ENCODE results near the gene MIF.

DNA sequence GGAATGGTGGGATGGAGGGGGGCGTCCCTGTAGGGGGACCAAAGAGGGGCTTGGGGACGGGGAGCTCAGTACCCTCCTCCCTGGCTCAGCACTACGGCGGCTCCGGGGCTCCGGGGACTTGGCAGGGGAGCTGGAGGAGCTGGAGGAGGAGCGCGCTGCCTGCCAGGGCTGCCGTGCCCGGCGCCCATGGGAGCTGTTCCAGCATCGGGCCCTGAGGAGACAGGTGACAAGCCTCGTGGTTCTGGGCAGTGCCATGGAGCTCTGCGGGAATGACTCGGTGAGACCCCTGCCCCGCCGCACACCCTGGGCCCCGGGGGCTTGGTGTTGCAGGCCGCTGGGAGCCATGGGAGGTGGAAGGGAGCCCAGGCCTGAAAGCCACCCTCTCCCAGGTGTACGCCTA lies 11.8 kb upstream of the MIF start:
- TF ChIP-seq POLR2A (IDR thresholded peaks at IDR 0.05): no peak
- TF ChIP-seq, protein P1, sequence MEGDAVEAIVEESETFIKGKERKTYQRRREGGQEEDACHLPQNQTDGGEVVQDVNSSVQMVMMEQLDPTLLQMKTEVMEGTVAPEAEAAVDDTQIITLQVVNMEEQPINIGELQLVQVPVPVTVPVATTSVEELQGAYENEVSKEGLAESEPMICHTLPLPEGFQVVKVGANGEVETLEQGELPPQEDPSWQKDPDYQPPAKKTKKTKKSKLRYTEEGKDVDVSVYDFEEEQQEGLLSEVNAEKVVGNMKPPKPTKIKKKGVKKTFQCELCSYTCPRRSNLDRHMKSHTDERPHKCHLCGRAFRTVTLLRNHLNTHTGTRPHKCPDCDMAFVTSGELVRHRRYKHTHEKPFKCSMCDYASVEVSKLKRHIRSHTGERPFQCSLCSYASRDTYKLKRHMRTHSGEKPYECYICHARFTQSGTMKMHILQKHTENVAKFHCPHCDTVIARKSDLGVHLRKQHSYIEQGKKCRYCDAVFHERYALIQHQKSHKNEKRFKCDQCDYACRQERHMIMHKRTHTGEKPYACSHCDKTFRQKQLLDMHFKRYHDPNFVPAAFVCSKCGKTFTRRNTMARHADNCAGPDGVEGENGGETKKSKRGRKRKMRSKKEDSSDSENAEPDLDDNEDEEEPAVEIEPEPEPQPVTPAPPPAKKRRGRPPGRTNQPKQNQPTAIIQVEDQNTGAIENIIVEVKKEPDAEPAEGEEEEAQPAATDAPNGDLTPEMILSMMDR (IDR thresholded peaks at IDR 0.05): no peak

Data from thyroid gland (tissue), 4 donors.